ENCODE measurements around the gene SPO11.

DNA sequence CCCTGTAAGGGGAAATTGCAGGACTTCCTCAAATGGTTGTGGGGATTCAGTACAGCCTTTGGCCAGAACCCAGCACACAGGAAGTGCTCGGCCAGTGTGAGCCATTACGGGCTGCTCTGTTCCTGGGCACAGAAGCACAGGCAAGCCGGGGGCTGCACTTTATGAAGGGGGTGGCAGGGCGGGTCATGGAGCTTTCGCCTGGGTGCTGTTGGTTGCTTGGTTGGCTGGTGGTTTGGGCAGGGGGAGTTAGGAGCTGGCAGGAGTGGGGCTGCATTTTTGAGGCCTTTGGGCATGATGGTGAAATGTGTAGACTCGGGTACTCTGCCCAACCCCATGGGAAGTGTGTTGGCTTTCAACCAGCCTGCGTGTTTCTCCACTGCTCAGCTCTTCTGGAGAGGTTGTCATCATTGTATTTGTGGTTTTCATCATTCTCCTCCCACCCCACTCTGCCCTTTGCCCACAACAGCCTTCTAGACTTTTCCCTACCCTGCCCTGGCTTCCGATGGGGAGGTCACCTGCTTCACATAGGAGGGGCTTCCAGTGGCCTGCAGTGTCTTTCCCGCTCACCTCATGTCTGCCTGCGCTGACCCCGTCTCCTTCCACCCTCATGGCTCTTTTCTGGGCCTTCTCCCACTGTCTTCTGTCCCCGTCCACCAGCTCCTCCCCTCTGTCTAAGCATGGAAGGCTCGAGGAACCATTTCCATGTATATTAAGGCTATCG, 45.5 kb downstream of the SPO11 start:
- TF ChIP-seq, protein P1, sequence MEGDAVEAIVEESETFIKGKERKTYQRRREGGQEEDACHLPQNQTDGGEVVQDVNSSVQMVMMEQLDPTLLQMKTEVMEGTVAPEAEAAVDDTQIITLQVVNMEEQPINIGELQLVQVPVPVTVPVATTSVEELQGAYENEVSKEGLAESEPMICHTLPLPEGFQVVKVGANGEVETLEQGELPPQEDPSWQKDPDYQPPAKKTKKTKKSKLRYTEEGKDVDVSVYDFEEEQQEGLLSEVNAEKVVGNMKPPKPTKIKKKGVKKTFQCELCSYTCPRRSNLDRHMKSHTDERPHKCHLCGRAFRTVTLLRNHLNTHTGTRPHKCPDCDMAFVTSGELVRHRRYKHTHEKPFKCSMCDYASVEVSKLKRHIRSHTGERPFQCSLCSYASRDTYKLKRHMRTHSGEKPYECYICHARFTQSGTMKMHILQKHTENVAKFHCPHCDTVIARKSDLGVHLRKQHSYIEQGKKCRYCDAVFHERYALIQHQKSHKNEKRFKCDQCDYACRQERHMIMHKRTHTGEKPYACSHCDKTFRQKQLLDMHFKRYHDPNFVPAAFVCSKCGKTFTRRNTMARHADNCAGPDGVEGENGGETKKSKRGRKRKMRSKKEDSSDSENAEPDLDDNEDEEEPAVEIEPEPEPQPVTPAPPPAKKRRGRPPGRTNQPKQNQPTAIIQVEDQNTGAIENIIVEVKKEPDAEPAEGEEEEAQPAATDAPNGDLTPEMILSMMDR (IDR thresholded peaks at IDR 0.05) = no peak
- TF ChIP-seq POLR2A (IDR thresholded peaks at IDR 0.05; ENCODE audit: low read length) = no peak
